GM19099 (cell line): ENCODE results near the gene SLC35A5.

Source experiments
- POLR2A ChIP-seq: IDR thresholded peaks from 3 replicates; pipeline ENCODE4 v1.6.1; 2011; ENCODE audit warnings: low read depth; ENCODE audit not compliant: insufficient read length; ENCODE audit errors: extremely low read depth

The SLC35A5 gene

DNA sequence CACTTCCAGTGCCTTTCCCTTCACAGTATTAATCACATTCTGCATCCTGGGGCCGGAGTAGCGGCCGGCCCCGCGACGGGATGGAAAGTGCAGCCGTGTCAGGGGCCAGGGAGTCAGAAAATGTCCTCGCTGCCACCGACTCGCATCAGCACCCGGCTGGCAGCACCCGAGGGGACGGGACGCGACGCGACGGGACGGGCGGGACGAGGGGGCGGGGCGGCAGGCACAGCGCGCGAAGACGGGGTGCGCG lies 436 bp upstream of the SLC35A5 start:
- TF ChIP-seq POLR2A = no peak

DNA sequence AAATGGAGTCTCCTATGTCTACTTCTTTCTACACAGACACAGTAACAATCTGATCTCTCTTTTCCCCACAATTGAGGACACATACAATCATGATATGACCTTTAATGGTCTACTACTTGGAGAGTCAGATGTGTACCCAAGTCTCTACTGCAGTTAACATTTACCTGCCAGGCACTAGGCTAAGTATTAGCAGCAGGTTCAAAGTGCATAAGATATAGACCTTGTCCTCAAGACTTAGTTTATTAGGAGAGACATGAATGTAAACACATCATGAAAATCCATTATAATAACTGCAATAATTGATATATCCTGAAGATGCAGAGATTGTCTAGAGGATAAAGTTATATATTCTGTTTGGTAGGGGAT lies 3.1 kb downstream of the SLC35A5 start:
- TF ChIP-seq POLR2A = no peak

DNA sequence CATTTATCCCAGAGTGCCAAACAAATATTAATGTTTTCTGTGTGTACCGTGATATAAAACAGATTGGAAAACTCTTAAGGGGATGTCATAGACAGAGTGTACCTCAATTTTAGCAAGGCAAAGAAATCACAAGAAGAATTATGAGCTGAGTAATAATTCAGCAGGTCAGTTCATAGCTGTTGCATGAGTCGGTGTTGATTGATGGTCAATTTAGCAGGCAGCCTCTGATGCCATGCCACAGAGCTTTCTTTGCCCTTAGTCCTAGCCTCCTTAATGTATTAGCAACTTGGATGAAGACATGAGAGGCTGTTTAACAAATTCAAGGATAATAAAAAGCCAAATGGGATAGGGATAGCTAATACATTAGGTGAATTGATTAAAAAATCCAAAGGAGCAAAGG lies 6.8 kb downstream of the SLC35A5 start:
- TF ChIP-seq POLR2A = no peak

DNA sequence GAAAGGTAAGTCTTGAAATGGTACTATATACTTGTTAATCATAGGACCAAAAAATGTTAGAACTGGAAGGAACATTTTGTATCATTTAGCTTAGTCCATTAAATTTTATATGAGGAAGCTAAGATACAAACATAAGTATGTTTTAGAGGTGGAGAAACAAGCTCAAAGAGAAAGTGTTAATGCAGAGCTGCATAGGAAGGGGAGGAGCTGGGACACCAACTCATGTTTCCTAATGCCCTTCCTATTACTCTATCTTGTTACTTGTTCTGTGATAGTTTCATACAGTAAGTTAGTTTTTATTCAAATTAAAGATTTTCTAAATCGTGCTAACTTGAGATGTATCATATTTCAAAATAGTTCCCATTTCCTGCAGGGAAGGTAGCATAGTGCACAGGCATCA lies 7.4 kb downstream of the SLC35A5 start:
- no peak for TF ChIP-seq POLR2A

DNA sequence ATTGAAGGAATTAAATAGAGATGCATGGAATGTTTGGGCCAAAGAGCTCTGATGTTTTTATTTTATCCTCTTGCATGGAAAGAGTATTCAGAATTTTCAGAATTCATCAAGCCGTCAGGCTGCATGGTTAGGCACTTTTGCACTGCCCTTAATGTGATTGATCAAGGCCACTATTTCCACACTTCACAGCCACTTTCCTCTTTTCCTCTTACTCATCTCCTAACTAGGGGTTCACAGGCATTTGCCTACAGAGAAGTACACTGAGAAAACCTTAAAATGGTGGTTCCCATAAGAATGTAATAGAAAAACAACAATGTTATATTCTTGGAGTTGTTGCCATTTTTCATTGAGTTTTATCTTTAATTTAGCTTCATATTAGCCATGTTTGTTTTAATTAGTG lies 10.9 kb downstream of the SLC35A5 start:
- no peak for TF ChIP-seq POLR2A

DNA sequence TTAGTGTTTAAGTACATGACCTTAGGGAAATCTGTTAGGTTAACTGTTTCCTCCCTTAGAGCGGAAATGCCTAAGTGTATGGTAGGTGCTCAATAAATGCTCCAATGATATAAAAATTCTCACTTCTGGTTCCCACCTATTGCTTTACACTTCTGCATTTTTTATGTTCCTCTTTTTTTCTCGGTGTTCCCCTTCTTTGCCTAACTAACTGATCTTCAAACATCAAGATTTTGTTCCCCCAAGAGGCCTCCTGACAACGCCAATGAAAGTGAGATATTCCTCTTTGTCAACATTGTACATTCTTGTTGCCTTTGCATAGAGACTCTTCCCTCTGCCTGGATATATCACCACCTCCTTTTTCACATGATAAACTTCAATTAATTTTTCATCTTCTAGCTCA lies 17.4 kb downstream of the SLC35A5 start:
- no peak for TF ChIP-seq POLR2A

DNA sequence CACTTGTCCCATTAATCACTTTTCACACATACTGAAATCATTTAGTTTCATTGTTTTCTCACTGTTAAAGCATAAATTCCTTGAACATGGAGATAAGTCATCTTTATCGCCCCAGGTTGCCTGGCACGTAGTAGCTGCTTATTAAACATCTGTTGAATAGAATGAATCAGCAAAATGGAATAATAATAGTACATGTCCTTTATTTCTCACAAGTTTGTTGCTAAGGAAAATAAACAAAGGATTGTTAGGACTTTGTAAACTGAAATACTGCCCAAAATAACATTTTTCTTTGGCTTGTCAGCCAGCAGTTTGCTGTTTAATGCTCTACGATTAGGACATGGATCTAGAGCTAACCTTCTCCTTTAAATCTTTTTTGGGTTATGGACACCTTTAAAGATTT lies 17.9 kb downstream of the SLC35A5 start:
- TF ChIP-seq POLR2A = no peak

DNA sequence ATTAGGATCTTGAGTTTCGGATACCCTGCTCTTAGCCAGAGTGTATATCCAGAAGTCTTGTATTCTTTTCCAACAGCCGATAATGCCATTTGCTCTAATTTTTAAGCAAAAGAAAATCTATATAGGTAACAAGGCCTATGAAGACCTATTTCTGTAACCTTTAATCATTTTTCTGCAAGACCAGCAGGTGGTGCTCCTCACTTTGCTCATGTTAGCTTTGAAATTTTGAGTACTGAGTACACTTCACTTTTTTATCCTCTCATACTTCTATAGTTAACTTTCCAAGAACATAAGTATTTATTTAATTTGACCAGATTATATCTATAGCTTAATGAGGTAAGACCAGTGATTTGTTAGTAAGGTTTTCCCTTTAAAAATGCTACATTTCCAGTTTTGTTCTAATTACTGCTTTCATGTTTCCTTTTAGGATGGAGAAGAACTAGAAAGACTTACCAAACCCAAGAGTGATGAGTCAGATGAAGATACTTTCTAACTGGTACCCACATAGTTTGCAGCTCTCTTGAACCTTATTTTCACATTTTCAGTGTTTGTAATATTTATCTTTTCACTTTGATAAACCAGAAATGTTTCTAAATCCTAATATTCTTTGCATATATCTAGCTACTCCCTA lies 20.5 kb downstream of the SLC35A5 start:
- TF ChIP-seq POLR2A = no peak

DNA sequence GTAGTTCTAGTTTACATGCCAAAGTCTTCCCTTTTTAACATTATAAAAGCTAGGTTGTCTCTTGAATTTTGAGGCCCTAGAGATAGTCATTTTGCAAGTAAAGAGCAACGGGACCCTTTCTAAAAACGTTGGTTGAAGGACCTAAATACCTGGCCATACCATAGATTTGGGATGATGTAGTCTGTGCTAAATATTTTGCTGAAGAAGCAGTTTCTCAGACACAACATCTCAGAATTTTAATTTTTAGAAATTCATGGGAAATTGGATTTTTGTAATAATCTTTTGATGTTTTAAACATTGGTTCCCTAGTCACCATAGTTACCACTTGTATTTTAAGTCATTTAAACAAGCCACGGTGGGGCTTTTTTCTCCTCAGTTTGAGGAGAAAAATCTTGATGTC lies 21.3 kb downstream of the SLC35A5 start:
- TF ChIP-seq POLR2A = no peak

DNA sequence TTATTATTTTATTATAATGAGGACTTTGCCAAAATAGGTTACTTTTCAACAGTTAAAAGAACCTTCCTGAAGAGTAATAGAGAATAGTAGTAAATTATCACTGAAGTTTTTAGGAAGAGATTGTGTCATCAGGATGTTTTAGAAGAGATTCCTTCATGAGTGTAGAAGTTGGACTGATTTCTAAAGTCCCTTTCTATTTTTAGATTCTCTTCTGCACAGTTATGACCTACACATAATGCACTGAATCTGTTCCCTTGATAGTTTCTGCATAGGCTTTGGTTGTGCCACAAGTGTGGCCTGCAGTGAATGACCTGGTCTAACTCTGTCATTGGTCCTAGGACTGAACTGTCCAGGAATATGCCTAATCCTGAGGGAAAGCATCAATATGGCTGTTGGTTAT lies 23.9 kb downstream of the SLC35A5 start:
- no peak for TF ChIP-seq POLR2A

DNA sequence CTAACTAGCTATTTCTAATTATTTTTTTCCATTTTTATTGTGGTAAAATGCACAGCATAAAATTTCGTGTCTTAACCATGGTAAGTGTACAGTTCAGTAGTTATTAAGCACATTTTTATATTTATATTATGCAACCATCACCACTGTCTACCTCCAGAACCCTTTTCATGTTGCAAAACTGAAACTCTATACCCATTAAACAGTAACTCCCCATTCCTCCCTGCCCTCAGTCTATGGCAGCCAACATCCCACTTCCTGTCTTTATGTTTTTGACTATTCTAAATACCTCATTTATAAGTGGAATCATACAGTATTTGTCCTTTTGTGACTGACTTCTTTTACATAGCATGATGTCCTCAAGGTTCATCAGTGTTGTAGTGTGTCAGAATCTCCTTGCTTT lies 25.5 kb downstream of the SLC35A5 start:
- no peak for TF ChIP-seq POLR2A

DNA sequence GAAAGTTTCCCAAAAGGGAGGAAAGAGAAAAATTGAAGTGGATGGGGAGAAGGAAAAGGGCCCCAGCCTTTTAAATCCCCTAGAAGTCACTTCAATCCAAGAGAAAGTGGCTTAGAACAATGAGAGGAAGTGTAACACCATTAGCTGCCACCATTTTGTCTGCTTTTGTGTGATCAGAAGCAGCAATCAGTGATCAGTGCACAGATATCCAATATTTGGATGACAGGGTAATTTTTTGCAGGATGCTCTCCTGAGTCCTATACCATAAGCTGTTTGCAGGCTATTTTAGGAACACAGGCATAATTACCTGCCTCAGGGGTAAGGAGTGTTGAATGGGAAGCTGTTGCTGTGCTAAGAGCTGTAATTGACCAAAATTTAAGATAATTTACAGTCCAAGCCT lies 31.4 kb downstream of the SLC35A5 start:
- no peak for TF ChIP-seq POLR2A

DNA sequence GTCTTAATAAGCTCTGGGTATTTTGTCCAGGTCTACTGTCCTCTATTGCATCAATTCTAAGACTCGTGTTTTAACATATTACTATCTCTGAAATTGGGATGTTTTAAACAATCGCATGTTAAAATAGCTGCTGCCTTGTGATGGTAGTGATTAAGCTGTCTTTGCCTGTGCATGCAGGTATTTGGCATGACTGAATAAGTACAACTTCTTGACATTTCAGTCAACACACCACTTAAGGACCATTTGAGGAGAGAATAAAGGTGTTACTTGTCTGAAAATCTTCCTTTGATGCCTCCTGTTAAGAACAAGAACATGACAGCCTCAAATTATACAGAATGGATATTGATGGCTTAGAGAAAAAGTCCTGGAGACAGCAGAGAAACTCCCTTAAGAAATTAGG lies 33.0 kb downstream of the SLC35A5 start:
- no peak for TF ChIP-seq POLR2A

DNA sequence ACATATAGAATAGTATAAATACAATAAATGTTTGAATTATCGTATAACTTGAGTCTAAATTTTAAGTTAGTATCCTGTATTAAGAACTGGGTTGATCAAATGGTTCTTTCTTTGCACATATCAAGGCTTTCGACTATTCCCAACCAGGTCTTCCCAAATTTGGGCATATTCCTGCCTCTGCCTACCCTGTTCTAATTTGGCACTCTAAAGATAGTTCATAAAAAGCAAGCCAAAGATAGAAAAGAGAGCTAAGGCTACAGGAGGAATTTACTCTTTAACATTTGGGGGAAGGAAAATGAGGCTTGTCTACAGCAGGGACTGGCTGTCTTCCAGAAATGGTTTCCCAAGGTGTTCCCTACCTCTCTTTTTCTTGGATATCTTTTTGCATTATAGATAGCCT lies 36.1 kb downstream of the SLC35A5 start:
- no peak for TF ChIP-seq POLR2A

DNA sequence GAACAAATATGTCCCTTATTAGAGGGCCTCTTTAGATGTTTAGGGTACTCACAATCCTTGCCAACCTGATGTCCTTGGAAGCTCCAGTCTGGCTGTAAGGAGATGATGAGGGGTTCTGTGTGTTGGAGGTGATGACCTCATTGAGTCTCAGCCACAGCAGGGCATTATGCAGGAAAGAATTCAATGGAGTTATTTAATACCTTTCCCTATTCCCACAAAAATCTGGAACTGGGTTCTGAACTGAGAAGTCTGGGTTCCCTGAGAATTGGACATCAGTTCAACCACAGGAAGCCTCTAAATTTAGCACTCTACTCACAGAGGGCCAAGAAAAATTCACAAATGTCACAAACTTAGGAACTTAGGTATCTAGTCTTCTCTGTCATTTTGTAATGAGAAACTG lies 36.9 kb downstream of the SLC35A5 start:
- no peak for TF ChIP-seq POLR2A

DNA sequence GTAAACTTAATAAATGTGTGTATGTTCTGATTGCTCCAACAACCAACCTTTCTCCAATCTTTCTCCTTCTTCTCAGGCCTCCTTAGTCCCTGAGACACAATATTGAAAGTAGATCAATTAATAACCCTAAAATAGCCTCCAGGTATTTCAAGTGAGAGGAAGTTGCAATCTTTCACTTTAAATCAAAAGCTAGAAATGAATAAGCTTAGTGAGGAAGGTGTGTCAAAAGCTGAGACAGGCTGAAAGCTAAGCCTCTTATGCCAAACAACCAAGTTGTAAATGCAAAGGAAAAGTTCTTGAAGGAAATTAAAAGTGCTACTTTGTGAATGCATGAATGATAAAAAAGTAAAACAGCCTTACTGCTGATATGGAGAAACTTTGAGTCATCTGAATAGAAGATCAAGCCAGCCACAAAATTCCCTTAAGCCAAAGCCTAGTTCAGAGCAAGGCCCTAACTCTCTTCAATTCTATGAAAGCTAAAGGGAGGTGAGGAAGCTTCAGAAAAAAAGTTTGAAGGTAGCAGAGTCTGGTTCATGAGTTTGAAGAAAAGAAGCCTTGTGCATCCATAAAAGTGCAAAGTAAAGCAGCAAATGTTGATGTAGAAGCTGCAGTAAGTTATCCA lies 40.5 kb downstream of the SLC35A5 start:
- no peak for TF ChIP-seq POLR2A

DNA sequence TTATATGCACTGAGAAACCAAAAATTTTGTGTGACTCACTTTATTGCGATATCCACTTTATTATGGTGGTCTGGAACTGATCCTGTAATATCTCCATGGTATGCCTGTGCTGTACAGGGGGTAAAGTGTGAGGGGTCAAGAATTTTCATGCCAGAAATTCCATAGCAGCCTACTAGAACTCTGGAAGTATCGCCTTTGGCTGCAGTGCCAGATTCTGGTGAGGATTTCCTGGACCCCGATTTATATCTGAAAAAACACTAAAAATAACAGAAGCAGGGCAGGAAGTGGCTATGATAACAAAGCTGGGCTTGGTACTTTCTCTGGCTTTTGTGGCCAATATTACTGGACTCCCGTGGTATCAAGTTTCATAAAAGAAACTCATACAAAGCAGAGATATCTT lies 42.7 kb downstream of the SLC35A5 start:
- TF ChIP-seq POLR2A = no peak
